ENCODE measurements around the gene GPR37L1. TPM values are rescaled to one million over a fixed set of nuclear protein-coding genes. Genes with fewer than 3 reads are reported as not detected.

GPR37L1 gene
- total RNA-seq, 2 experiments from 2014 or later = not detected

DNA sequence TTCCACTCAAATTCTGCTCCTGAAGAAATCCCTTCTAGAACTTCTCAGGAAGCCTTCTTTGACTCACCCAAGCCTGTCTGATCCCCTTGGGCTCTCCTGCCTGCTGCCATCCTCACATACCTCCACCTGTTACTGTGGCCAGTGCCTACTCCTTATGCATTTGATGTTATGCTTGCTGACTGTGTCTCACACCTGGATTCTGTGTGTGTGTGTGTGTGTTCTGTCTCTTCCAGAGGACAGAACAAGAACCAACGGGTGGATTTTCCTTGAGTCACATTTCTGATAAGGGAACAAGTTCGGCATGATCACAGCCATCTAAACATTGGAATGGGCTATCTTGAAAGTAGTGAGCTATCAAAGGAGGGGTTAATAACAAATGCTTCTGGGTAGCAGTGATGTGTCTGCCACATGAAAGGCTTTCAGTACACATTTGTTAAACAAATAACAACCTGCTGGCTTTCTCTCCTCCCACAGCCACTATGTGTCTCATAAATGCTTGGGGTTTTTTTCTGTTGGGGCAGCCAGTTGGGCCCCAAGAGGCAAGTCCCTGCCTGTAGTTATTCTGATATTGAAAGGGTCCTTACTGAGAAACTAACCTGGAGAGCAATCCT lies 8.9 kb upstream of the GPR37L1 start:
- H3K4me1 Mint-ChIP-seq = no peaks in the 10 kb centered on the region
- POLR2A ChIA-PET = no interaction called here

DNA sequence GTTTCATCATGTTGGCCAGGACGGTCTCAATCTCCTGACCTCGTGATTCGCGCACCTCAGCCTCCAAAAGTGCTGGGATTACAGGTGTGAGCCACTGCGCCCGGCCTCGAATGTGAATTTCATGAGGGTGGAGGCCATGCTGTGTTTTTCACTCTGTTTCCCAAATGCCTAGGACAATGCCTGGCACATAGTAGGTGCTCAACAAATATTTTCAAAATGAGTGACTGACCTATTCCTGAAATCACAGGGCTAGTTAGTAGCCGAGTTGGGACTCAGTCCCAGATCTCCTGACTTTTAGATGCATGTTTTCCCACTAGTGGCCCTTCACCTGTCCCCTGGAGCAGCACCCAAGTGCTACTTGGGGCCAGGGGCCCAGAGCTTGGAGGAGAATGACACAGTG lies 6.4 kb upstream of the GPR37L1 start:
- Mint-ChIP-seq H3K27ac (no peak overlapping the region), H3K4me3 (no peak overlapping the region), H3K27me3 (no peaks in the 10 kb centered on the region), H3K4me1 (no peaks in the 10 kb centered on the region), H3K36me3 (ENCODE audit: low read depth) (no peaks in the 10 kb centered on the region), H3K9me3 (no peaks in the 10 kb centered on the region)
- ChIA-PET CTCF (no interaction called here), POLR2A (no interaction called here)
- no peak for DNase-seq

More for the DNA sequence above, 8.9 kb upstream of the GPR37L1 start:
- Mint-ChIP-seq H3K27me3 (no peaks in the 10 kb centered on the region), H3K4me3 (no peak overlapping the region), H3K9me3 (no peaks in the 10 kb centered on the region), H3K27ac (no peak overlapping the region), H3K36me3 (ENCODE audit: low read depth) (no peaks in the 10 kb centered on the region)
- CTCF ChIA-PET = interaction anchor here (1.1 kb wide), 1 partner anchor 16 kb away, joined by 3 read pairs; no protein-coding TSS in a partner anchor
- no peak for DNase-seq

DNA sequence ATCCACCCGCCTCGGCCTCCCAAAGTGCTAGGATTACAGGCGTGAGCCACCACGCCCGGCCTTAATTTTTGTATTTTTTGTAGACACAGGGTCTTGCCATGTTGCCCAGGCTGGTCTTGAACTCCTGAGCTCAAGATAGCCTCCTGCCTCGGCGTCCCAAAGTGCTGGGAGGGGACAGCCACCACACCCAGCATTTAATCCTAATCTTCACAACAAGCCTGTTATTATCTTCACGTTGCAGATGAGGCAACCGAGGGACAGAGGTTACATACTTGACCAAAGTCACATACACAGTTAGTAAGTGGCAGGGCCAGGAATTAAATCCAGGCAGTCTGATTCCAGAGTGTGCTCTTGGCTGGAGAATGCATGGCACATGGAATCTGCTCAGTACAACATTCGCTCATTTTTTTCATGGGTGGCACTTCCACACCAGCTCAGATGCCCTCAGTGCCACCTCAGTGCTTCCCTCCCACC lies 4.8 kb upstream of the GPR37L1 start:
- Mint-ChIP-seq H3K27ac (no peak overlapping the region), H3K4me3 (no peak overlapping the region), H3K9me3 (no peaks in the 10 kb centered on the region), H3K4me1 (no peaks in the 10 kb centered on the region), H3K27me3 (no peaks in the 10 kb centered on the region), H3K36me3 (ENCODE audit: low read depth) (no peaks in the 10 kb centered on the region)
- ChIA-PET POLR2A (no interaction called here), CTCF (no interaction called here)
- no peak for DNase-seq

DNA sequence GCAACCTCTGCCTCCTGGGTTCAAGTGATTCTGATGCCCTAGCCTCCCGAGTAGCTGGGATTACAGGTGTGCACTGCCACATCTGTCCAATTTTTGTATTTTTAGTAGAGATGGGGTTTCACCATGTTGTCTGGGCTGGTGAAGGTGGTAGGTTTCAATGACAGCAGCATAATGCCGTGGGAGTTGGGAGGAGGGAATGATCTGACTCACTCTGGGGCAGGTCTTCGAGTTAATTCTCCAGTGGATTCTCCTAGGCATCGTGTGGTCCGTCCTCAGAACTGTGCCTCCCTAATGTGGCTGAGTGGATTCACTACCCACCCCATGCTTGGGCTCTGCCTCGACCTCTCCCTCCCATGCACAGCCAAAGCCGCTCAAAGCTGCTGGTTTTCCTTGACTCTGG lies 1.7 kb upstream of the GPR37L1 start:
- Mint-ChIP-seq H3K4me3 (no peak overlapping the region), H3K4me1 (no peaks in the 10 kb centered on the region), H3K9me3 (no peaks in the 10 kb centered on the region), H3K36me3 (ENCODE audit: low read depth) (no peaks in the 10 kb centered on the region), H3K27ac (no peak overlapping the region), H3K27me3 (peaks cover 17% of the 10 kb centered on the region)
- POLR2A ChIA-PET = no interaction called here
- no peak for DNase-seq
- CTCF ChIA-PET = no interaction called here

DNA sequence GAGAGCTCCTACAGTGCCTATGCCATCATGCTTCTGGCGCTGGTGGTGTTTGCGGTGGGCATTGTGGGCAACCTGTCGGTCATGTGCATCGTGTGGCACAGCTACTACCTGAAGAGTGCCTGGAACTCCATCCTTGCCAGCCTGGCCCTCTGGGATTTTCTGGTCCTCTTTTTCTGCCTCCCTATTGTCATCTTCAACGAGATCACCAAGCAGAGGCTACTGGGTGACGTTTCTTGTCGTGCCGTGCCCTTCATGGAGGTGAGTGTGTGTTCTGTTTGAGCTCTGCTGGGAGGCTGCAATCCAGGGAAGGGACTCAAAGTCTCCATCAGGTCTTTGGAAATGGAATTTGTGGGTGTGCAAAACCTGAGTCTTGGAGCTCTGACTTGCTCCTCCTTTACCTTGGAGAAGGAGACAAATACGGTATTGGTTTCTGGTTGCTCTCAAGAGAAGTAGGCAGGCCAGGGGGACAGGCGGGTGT lies 658 bp downstream of the GPR37L1 start:
- no peaks in the 10 kb centered on the region for H3K9me3 Mint-ChIP-seq
- POLR2A ChIA-PET = no interaction called here
- no peak for DNase-seq
- H3K27me3 Mint-ChIP-seq = peaks cover 20% of the 10 kb centered on the region
- H3K36me3 Mint-ChIP-seq (ENCODE audit: low read depth) = no peaks in the 10 kb centered on the region
- no peaks in the 10 kb centered on the region for H3K4me1 Mint-ChIP-seq
- CTCF ChIA-PET = interaction anchor here (0.6 to 1.3 kb wide), 2 partner anchors 9 to 654 kb away, joined by 3 to 4 read pairs; no protein-coding TSS in a partner anchor
- no peak overlapping the region for H3K4me3 Mint-ChIP-seq
- no peak overlapping the region for H3K27ac Mint-ChIP-seq

DNA sequence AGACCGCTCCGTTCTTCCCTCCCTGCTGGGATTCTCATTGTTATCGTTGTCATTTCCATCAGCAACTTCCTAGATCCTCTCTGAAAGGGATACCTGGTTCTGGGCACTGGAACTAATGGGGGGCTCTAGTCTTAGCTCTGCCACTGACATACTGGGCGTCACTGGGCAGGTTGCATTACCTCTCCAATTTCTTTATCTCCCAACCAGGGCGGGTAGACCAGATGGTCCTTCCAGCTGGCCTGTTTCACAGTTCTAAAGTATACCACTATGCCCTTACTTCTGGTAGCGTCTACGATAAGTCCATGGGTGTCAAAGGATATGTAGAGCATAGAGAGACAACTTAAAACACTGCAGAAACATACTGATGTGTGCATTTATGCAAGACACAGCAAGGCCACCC lies 1.4 kb downstream of the GPR37L1 start:
- no peak for DNase-seq
- Mint-ChIP-seq H3K27me3 (peaks cover 20% of the 10 kb centered on the region), H3K4me3 (no peak overlapping the region), H3K4me1 (no peaks in the 10 kb centered on the region), H3K36me3 (ENCODE audit: low read depth) (no peaks in the 10 kb centered on the region), H3K9me3 (no peaks in the 10 kb centered on the region), H3K27ac (no peak overlapping the region)
- POLR2A ChIA-PET = no interaction called here
- CTCF ChIA-PET = interaction anchor here (1.2 to 1.3 kb wide), 2 partner anchors 9 to 19 kb away, joined by 3 to 4 read pairs; no protein-coding TSS in a partner anchor

DNA sequence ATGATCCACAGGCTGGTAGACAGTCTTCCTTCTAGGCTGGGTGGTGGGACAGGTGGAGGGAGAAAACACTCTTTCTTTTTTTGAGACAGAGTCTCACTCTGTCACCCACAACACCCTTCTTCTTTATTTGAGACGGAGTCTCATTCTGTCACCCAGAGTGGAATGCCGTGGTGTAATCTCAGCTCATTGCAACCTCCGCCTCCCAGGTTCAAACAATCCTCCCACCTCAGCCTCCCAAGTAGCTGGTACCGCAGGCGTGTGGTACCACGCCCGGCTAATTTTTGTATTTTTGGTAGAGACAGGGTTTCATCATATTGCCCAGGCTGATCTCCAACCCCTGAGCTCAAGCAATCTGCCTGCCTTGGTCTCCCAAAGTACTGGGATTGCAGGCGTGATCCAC lies 2.9 kb downstream of the GPR37L1 start:
- Mint-ChIP-seq H3K9me3 (no peaks in the 10 kb centered on the region), H3K27ac (no peak overlapping the region), H3K27me3 (peaks cover 20% of the 10 kb centered on the region), H3K36me3 (ENCODE audit: low read depth) (no peaks in the 10 kb centered on the region), H3K4me3 (no peak overlapping the region), H3K4me1 (no peaks in the 10 kb centered on the region)
- POLR2A ChIA-PET = no interaction called here
- CTCF ChIA-PET = interaction anchor here (0.6 to 0.9 kb wide), 4 partner anchors 10 to 357 kb away, joined by 3 to 5 read pairs (median 4); no protein-coding TSS in a partner anchor
- DNase-seq = no peak

DNA sequence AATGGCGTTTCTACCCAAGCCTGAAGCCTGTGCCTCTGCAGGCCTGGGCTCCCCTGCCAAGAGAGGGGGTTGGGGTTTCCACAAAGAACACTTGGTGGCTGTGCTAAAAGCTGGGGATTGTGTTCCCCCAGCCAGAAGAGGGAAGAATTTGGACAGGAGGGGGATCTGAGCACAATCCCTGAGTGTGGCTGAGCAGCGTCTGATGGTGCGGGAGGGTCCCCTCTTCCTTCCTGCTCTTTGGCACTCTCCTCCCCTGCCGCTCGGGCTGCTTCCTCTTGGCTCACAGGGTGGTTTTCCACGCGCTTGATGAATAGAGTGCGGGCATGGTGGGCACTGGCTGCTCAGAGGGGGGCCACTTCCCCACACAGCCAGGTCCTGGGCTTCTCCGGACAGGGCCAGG lies 3.7 kb downstream of the GPR37L1 start:
- Mint-ChIP-seq H3K9me3 (no peaks in the 10 kb centered on the region), H3K27ac (no peak overlapping the region), H3K27me3 (peaks cover 20% of the 10 kb centered on the region), H3K36me3 (ENCODE audit: low read depth) (no peaks in the 10 kb centered on the region), H3K4me1 (no peaks in the 10 kb centered on the region), H3K4me3 (no peak overlapping the region)
- DNase-seq = no peak
- ChIA-PET POLR2A (no interaction called here), CTCF (interaction anchor here (0.9 kb wide), 1 partner anchor 9 kb away, joined by 3 read pairs; no protein-coding TSS in a partner anchor)

DNA sequence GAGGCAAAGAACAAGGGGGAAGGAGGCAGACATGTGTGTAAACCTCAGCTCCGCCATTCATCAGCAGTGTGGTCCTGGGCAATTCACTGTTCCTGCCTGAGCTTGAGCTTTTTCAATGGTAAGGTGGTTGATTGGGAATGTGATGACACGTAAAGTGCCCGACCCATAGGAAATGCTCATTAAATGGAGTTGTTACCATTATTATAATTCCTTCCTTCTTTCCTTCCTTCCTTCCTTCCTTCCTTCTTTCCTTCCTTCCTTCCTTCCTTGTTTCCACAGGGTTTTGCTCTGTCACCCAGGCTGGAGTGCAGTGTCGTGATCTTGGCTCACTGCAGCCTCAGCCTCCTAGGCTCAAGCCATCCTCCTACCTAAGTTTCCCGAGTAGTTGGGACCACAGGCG lies 4.3 kb downstream of the GPR37L1 start:
- no peak overlapping the region for H3K27ac Mint-ChIP-seq
- DNase-seq = no peak
- no peaks in the 10 kb centered on the region for H3K36me3 Mint-ChIP-seq (ENCODE audit: low read depth)
- POLR2A ChIA-PET = no interaction called here
- no peaks in the 10 kb centered on the region for H3K4me1 Mint-ChIP-seq
- H3K27me3 Mint-ChIP-seq = peaks cover 20% of the 10 kb centered on the region
- CTCF ChIA-PET = no interaction called here
- no peaks in the 10 kb centered on the region for H3K9me3 Mint-ChIP-seq
- no peak overlapping the region for H3K4me3 Mint-ChIP-seq

DNA sequence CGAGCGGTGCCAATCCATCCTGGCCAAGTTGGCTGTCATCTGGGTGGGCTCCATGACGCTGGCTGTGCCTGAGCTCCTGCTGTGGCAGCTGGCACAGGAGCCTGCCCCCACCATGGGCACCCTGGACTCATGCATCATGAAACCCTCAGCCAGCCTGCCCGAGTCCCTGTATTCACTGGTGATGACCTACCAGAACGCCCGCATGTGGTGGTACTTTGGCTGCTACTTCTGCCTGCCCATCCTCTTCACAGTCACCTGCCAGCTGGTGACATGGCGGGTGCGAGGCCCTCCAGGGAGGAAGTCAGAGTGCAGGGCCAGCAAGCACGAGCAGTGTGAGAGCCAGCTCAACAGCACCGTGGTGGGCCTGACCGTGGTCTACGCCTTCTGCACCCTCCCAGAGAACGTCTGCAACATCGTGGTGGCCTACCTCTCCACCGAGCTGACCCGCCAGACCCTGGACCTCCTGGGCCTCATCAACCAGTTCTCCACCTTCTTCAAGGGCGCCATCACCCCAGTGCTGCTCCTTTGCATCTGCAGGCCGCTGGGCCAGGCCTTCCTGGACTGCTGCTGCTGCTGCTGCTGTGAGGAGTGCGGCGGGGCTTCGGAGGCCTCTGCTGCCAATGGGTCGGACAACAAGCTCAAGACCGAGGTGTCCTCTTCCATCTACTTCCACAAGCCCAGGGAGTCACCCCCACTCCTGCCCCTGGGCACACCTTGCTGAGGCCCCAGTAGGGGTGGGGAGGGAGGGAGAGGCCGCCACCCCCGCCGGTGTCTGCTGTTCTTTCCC lies 5.3 kb downstream of the GPR37L1 start:
- Mint-ChIP-seq H3K36me3 (ENCODE audit: low read depth) (no peaks in the 10 kb centered on the region), H3K27me3 (peaks cover 20% of the 10 kb centered on the region), H3K27ac (no peak overlapping the region), H3K4me1 (no peaks in the 10 kb centered on the region), H3K4me3 (no peak overlapping the region), H3K9me3 (no peaks in the 10 kb centered on the region)
- ChIA-PET CTCF (interaction anchor here (0.6 kb wide), 1 partner anchor 50 kb away, joined by 3 read pairs; no protein-coding TSS in a partner anchor), POLR2A (interaction anchor here (0.6 kb wide), 1 partner anchor 31 kb away, joined by 3 read pairs; no protein-coding TSS in a partner anchor)
- DNase-seq = no peak

DNA sequence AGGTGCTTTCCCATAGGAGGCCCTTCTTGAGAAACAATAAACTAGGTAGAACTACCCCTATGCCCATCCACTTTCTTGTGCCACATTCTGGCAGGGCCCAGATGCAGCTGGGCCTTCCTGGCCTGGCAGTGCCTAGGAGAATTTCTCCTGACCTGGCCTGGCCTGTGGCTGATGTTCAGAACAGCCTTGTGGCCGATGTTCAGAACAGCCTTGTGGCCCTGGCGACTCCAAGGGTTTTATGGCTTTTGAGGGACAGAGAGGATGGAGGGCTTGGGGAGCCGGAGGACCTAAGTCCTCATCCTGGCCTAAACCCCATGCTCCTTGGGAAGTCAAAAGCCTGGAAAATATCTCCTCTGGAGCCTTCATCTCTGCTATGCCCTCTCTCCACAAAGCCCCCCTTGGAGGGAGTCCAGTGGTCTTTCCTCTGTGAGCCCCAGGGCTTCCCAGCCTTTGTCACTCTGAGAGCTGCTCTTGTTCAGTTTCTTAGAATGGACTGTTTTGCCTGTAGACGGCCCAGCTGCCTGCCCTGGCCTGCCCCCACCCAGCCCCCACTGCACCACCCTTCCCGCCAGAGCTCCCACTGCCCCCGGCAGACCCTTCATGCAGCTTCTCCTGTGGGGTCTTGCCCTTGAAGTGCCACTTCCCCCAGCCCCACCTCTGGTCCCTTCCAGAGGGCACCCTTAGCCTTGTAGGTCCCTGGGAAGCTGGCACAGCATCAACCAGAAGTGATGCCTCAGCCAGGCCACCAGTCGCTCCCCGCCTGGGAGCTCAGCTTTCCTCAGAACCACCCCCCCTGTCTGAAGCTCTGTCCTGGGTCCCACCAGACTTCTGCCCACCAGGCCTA lies 7.0 kb downstream of the GPR37L1 start:
- Mint-ChIP-seq H3K27me3 (peaks cover 10% of the 10 kb centered on the region), H3K27ac (no peak overlapping the region), H3K4me1 (no peaks in the 10 kb centered on the region), H3K36me3 (ENCODE audit: low read depth) (peaks cover 3% of the 10 kb centered on the region), H3K4me3 (no peak overlapping the region), H3K9me3 (no peaks in the 10 kb centered on the region)
- DNase-seq = no peak
- ChIA-PET CTCF (interaction anchor here (0.7 to 1.3 kb wide), 3 partner anchors 15 to 245 kb away, joined by 3 read pairs; no protein-coding TSS in a partner anchor), POLR2A (no interaction called here)

DNA sequence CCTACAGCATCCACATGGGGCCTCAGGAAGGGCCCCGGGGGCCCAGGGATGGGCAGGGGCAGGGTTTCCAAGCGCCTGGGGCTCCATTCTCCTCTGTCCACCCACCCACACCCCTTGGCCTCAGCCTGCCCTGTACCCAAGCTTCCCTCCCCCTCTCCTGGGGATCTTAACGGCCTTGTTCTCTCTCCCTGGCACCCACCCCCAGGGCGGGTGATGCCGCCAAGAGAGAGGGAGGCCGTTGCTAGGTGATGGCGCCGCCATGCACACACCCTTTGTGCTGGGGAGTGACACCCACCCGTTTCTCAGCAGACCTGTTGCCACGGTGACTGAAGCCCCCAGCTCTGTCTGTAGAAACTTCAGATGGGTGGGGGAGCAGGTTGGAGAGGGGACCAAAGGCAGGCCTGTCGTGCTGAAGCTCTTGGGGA lies 7.6 kb downstream of the GPR37L1 start:
- CTCF ChIA-PET = interaction anchor here (0.9 to 1.3 kb wide), 3 partner anchors 16 to 235 kb away, joined by 3 to 5 read pairs (median 3); no protein-coding TSS in a partner anchor
- H3K36me3 Mint-ChIP-seq (ENCODE audit: low read depth) = peaks cover 3% of the 10 kb centered on the region
- no peak overlapping the region for H3K27ac Mint-ChIP-seq
- POLR2A ChIA-PET = no interaction called here
- no peaks in the 10 kb centered on the region for H3K9me3 Mint-ChIP-seq
- peaks cover 8% of the 10 kb centered on the region for H3K27me3 Mint-ChIP-seq
- H3K4me3 Mint-ChIP-seq = no peak overlapping the region
- DNase-seq = no peak
- H3K4me1 Mint-ChIP-seq = no peaks in the 10 kb centered on the region
